T-helper 1 cell treated with Interleukin-12 subunit alpha and Interleukin-12 subunit beta and Interleukin-4 antibody, amounts not matched to agents 30 μg/mL and 1 μg/mL, for 36 hours (primary cell): ENCODE results near the gene RREB1.
A peak's percentile ranks its signal among the peaks of the same experiment; 100 is the strongest.
"Not testable (repeated sequence)": the region's sequence is repeated elsewhere in the genome, so short reads cannot be mapped to it uniquely, and the experiment has no call there.

ENCODE experiments used
- H3K27ac Mint-ChIP-seq: one replicate; pipeline ENCODE4 v1.8.0; 2021; ENCODE audit warnings: mild to moderate bottlenecking, mixed read lengths
- H3K27me3 Mint-ChIP-seq: one replicate; pipeline ENCODE4 v1.8.0; 2021; ENCODE audit warnings: low read depth, mixed read lengths
- H3K36me3 Mint-ChIP-seq: one replicate; pipeline ENCODE4 v1.8.0; 2021; ENCODE audit warnings: low read depth, mixed read lengths
- H3K4me1 Mint-ChIP-seq: one replicate; pipeline ENCODE4 v1.8.0; 2021; ENCODE audit warnings: low read depth, mixed read lengths
- H3K4me3 Mint-ChIP-seq: one replicate; pipeline ENCODE4 v1.8.0; 2021; ENCODE audit warnings: mild to moderate bottlenecking, moderate library complexity, mixed read lengths
- H3K9me3 Mint-ChIP-seq: one replicate; pipeline ENCODE4 v1.8.0; 2021; ENCODE audit warnings: mixed read lengths

RREB1 gene

DNA sequence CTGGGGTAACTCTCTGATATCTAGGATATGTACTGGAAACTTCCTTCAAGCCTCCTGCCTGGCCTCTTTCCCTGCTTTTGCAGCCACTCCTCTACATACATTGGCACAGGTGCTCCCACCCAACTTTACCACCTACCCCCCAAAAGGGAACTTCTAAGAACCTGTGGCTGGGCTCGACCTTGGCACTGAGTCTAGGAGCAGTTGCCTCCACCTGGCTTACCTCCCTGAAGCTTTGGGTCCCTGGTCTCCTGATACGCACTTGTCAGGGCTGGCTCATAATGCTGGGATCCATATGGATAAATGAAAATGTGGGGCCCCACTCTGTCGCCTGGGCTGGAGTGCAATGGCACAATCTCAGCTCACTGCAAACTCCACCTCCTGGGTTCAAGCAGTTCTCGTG is 149.0 kb downstream of the RREB1 start:
- no peaks in the 10 kb centered on the region for H3K9me3 Mint-ChIP-seq
- H3K4me3 Mint-ChIP-seq, result no peak overlapping the region
- no peak overlapping the region for H3K27ac Mint-ChIP-seq
- H3K4me1 Mint-ChIP-seq, result peaks cover 12% of the 10 kb centered on the region
- H3K36me3 Mint-ChIP-seq, result no peaks in the 10 kb centered on the region
- peaks cover 23% of the 10 kb centered on the region for H3K27me3 Mint-ChIP-seq

DNA sequence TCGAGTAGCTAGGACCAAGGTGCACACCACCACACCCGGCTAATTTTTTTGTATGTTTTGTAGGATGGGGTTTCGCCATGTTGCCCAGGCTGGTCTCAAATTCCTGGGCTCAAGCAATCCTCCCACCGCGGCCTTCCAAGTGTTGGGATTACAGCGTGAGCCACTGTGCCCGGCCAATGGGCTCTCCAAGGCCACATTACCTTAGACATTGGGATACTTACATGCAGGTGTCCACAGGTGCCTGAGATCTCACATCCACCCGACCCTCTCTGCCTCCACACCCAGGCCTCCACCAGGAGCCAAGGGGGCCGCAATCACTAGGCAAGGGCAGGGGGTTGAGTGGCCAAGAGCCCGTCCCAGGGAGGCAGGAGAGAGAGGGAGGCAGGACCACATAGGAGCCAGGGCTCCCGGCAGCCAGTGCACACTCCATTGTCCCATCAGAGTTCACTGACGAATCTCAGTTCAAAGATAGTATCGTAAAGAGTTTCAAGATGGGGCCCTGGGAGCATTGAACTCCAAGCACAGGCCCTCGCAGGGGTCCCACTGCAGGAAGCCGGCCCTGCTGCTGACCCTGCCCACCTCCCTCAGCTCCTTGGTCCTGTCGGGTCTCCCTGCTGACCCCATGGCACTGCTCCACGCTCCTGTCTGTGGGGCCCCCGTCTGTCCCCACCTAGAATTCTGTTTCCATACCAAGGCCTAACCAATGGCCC is 149.9 kb downstream of the RREB1 start:
- Mint-ChIP-seq H3K4me3 (no peak overlapping the region), H3K27me3 (peaks cover 27% of the 10 kb centered on the region), H3K36me3 (no peaks in the 10 kb centered on the region), H3K9me3 (no peaks in the 10 kb centered on the region), H3K27ac (no peak overlapping the region), H3K4me1 (peaks cover 16% of the 10 kb centered on the region)

DNA sequence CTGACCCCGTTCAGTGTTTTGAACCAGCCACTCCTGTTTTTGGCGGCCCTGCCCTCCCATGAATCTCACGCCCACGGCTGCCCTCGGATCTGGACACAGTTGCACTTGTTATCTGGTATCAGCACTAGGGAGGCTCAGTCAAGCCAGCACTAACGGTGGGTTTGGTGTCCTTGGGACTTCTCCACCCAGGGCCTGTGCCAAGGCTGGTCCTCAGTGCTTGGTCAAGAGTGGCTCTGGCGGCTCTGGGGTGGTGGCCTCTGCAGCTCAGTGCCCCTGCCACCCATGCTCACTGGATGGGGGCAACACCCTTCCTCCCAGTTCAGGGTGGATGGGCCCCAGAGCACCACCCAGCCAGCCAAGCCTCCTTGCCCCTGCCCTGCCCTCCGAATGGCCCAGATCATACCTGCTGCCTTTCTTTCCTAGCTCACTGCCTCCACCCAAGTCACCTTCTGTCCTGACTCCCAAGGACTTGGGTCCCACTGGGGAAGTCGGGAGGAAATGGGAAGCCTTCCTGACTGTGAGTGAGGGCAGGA is 150.5 kb downstream of the RREB1 start:
- Mint-ChIP-seq H3K27ac (no peak overlapping the region), H3K4me1 (peaks cover 16% of the 10 kb centered on the region), H3K4me3 (no peak overlapping the region), H3K36me3 (no peaks in the 10 kb centered on the region), H3K27me3 (peaks cover 27% of the 10 kb centered on the region), H3K9me3 (no peaks in the 10 kb centered on the region)

DNA sequence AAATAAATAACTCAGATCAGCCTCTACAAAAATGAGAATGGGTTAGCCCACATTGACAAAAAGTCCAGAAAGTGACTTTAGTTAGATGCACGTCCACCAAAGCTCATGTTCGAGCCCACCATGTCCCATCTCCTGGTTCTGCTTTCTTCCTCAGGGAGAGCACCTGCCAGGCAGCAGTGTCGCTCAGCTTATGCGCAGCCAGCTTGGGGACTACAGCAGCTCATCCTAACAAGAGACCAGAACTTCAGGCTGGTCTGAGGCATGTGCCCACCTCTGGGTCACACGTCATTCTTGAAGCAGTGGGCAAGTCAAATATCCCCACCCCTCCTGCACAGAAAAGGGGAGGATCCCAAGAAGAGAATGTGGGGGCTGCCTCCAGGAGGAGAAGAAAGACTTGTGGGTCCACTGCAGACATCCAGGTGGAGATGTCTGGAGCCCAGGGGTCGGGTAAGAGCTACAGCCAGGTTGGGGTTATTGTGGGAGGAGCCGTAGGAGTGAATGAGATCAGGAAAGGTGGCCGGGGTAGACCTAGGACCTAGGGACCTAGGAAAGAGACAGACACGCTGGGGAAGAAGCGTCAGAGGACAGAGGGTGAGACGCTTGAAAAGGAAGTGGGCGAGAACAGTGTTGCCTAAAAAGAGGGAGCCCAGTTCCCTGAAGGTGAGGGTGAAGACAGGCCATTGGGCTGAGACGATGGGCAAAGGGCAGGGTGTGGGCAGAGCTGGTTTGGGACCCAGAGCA is 152.7 kb downstream of the RREB1 start:
- Mint-ChIP-seq H3K27ac (no peak overlapping the region), H3K4me3 (peak overlapping the region; percentile 85), H3K4me1 (peaks cover 16% of the 10 kb centered on the region), H3K27me3 (peaks cover 27% of the 10 kb centered on the region), H3K36me3 (no peaks in the 10 kb centered on the region), H3K9me3 (no peaks in the 10 kb centered on the region)

DNA sequence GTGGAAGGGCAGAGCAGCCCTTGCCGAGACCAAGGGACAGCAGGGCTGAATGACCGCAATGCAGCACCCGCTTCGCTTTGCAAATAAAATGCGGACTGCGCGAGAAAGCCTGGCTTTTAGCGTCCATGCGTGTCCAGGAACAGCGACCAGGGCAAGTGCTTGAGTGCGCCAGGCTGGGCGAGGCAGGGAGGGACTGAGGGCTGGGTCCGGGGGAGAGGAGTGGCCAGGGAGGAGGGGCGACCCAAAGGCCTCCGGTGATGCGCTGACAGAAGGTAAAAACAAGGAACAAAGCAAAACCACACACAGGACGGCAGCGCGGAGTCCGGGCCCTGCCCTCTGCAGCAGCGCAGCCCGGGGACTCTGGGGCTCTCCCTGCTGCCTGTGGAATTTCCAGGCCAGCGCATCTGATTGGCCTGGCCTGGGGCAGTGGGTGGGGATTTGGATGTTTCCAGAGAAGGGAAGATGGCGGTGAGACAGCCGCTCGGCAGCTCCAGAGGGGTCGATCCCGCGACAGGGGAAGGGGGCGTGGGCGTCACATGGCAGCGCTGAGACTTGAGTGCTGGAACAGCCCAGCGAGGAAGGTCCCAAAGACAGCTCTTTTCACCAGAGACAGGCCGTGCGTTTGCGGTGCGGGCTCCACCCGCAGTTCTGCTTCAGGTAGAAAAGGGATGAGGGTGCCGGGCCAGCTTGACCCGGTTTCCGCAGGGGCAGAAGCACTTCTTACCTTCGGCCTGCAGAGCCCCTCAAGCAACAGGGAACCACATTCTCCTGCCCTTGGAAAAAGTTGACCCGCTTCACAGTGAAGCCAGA is 153.5 kb downstream of the RREB1 start:
- no peak overlapping the region for H3K27ac Mint-ChIP-seq
- peaks cover 3% of the 10 kb centered on the region for H3K9me3 Mint-ChIP-seq
- peaks cover 27% of the 10 kb centered on the region for H3K27me3 Mint-ChIP-seq
- peak overlapping the region; percentile 85 for H3K4me3 Mint-ChIP-seq
- no peaks in the 10 kb centered on the region for H3K36me3 Mint-ChIP-seq
- peaks cover 16% of the 10 kb centered on the region for H3K4me1 Mint-ChIP-seq

DNA sequence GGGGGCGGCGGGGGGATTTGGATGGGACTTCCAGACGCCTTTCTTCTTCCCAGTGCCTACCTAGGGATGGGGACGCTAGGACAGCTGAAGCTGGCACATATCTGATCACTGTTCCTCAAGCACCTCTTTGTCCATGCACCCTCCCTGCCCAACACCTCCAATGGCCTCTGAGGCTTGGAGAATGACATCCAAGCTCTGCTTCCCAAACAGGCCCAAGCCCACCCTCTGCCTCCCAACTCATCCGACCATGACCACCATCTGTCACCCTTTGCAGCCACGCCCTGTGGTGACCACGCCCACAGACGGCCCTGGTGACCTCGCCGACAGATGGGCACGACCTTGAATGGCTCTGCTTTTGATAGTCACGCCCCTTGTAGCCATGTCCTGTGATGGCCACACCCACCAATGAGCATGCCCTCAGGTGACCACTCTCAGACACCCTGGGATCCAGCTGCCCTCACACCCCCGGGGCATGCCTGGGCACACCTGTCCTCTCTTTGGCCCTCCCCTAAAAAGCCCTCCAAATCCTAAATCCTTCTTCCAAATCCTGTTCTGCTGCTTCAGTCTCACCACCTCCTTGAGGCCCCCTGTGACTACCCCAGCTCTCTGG is 154.2 kb downstream of the RREB1 start:
- Mint-ChIP-seq H3K9me3 (peaks cover 4% of the 10 kb centered on the region), H3K4me1 (peaks cover 16% of the 10 kb centered on the region), H3K4me3 (peak overlapping the region; percentile 85), H3K27ac (no peak overlapping the region), H3K36me3 (no peaks in the 10 kb centered on the region), H3K27me3 (peaks cover 27% of the 10 kb centered on the region)

DNA sequence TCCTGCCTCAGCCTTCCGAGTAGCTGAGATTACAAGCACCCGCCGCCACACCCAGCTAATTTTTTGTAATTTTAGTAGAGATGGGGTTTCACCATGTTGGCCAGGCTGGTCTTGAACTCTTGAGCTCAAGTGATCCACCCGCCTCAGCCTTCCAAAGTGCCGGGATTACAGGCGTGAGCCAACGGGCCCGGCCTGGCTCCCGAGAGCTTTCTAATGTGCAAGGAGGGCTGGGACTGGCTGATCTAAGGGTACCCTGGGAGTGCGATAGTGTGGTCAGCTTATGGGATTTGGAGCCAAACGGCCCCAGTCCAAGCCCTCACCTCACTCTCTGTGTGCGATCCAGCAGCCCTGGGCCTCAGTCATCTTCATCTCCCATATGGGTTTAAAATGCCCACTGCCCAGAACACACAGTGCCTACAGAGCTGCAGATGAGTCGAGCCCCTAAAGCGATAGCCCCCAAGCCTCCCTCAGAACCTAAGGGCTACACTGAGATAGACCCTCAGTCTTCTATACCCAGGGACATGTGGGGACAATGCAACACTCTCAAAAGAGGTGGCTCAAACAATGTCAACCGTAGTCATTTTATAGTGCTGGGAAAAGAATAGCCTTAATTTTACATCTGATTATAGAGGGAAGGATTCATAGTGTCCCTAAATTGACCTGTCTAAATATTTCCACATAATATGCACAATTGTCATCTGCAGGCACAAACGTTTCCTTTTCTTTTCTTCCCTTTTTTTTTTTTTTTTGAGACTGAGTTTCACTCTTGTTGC is 155.2 kb downstream of the RREB1 start:
- Mint-ChIP-seq H3K36me3 (no peaks in the 10 kb centered on the region), H3K9me3 (peaks cover 4% of the 10 kb centered on the region), H3K4me1 (peaks cover 16% of the 10 kb centered on the region), H3K27ac (no peak overlapping the region), H3K4me3 (no peak overlapping the region), H3K27me3 (peaks cover 27% of the 10 kb centered on the region)

DNA sequence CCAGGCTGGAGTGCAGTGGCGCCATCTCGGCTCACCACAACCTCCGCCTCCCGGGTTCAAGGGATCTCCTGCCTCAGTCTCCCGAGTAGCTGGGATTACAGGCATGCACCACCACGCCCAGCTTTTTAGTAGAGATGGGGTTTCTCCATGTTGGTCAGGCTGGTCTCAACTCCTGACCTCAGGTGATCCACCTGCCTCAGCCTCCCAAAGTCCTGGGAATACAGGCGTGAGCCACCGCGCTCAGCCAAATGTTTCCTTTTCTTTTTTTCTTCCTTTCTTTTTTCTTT is 155.7 kb downstream of the RREB1 start:
- Mint-ChIP-seq H3K4me1 (peaks cover 16% of the 10 kb centered on the region), H3K27me3 (peaks cover 27% of the 10 kb centered on the region)
- not testable (repeated sequence) for H3K36me3 Mint-ChIP-seq, H3K9me3 Mint-ChIP-seq, H3K27ac Mint-ChIP-seq, H3K4me3 Mint-ChIP-seq

DNA sequence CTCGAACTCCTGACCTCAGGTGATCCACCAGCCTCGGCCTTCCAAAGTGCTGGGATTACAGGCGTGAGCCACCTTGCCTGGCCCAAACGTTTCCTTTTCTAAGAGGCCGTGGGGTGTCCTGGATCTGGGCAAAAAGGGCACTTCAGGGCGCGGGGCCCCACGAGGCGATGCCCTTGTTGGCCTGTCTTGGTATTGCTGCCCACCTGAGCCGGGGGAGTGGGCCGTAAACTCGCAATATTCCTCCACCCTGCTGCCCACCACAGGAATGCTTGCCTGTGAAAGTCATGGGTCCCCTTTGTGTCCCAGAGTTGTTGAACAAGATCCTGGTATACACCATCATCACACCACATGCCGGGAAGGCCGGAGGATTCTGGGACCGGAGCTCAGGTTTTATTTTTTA is 156.3 kb downstream of the RREB1 start:
- H3K36me3 Mint-ChIP-seq, result no peaks in the 10 kb centered on the region

DNA sequence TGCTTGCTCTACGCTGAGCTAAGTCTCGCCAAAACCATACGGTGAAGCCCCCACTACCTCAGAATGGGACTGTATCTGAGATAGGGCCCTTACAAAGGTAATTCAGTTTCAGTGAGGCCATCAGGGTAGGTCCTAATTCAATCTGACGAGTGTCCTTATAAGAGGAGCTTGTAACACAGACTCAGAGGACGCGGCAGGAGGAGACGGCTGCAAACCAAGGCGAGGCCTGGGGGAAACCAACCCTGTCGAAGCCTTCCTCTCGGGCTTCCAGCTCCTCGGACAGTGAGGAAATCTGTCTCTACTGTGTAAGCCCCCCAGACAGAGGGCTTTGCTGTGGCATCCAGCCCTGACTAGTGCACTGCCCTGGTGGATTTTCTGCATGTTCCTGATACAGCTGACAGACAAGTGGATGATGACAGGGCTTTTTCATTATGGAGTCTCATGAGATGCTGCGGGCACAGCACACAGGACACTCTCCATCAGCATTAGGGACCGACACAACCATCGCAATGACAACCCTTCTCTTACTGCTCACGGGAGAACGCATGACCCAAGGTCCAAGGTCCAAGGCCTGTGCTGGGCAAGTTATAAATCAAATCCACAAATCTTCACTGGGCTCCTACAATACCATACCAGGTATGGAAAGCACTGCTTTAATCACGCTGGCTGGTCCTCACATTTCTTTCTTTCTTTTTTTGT is 157.1 kb downstream of the RREB1 start:
- peaks cover 4% of the 10 kb centered on the region for H3K9me3 Mint-ChIP-seq
- H3K27ac Mint-ChIP-seq, result no peak overlapping the region
- H3K27me3 Mint-ChIP-seq, result peaks cover 18% of the 10 kb centered on the region
- no peak overlapping the region for H3K4me3 Mint-ChIP-seq
- no peaks in the 10 kb centered on the region for H3K36me3 Mint-ChIP-seq
- H3K4me1 Mint-ChIP-seq, result peaks cover 16% of the 10 kb centered on the region

More for the DNA sequence above, 156.3 kb downstream of the RREB1 start:
- no peak overlapping the region for H3K4me3 Mint-ChIP-seq
- peaks cover 26% of the 10 kb centered on the region for H3K27me3 Mint-ChIP-seq
- H3K27ac Mint-ChIP-seq, result no peak overlapping the region
- peaks cover 4% of the 10 kb centered on the region for H3K9me3 Mint-ChIP-seq
- H3K4me1 Mint-ChIP-seq, result peaks cover 16% of the 10 kb centered on the region

DNA sequence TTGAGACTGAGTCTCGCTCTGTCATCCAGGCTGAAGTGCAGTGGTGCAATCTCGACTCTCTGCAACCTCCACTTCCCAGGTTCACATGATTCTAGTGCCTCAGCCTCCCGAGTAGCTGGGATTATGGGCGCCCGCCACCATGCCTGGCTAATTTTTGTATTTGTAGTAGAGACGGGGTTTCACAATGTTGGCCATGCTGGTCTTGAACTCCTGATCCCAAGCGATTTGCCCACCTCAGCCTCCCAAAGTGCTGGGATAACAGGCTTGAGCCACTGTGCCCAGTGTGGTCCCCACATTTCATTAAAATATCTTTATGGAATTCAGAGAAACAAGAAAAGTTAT is 157.6 kb downstream of the RREB1 start:
- H3K4me1 Mint-ChIP-seq, result peaks cover 14% of the 10 kb centered on the region
- H3K9me3 Mint-ChIP-seq, H3K27ac Mint-ChIP-seq, H3K4me3 Mint-ChIP-seq, H3K36me3 Mint-ChIP-seq: not testable (repeated sequence)
- peaks cover 15% of the 10 kb centered on the region for H3K27me3 Mint-ChIP-seq

DNA sequence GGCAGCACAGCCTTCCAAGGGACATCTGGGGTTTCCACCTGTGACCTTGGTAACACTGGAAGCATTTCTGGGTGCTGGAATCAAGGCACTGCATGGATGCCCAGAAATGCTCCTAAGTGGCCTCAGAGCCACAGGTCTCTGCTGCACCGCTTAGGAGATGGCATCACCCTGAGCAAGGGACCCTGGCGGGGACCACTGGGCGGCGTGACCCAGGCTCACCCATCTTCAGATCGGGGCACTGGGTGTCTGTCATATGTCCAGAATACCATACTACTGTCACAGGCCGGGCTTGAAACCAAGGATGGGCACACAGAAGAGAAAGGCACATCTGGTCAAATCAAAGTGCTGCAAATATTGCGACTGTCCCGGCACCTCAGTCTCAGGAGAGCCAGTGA is 159.3 kb downstream of the RREB1 start:
- H3K4me3 Mint-ChIP-seq, result no peak overlapping the region

DNA sequence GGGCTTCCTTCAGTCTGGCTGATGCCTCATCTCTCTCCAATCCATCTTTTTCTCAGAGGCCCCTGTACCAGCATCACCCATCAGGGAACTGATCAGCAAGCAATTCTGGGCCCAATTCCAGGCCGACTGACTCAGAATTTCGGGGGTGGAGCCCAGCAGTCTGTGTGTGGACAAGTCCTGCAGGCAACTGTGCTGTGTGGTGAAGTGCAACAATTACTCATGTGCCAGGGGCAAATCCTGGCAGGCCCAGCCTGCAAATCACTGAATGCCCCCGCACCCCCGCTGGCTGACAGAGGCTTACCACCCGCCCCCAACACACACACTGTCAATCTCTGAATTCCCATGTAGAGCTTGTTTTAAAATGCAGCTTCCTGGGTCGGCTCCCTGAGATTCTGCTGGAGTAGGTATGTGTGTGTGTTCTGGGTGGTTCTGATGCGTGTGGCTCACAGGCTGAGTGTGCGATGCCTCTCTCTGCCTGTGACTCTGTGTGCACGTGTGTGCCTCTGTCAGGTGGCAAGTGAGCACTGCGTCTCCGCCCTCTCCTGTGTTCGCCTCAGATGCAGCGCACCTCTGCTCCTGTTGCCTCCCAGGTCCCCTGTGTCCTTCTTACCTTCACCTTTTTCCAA is 159.8 kb downstream of the RREB1 start:
- no peak overlapping the region for H3K4me3 Mint-ChIP-seq
- H3K27ac Mint-ChIP-seq, result no peak overlapping the region
- no peaks in the 10 kb centered on the region for H3K4me1 Mint-ChIP-seq
- no peaks in the 10 kb centered on the region for H3K36me3 Mint-ChIP-seq
- peaks cover 4% of the 10 kb centered on the region for H3K9me3 Mint-ChIP-seq
- no peaks in the 10 kb centered on the region for H3K27me3 Mint-ChIP-seq

More for the DNA sequence above, 159.3 kb downstream of the RREB1 start:
- H3K9me3 Mint-ChIP-seq, result peaks cover 4% of the 10 kb centered on the region
- H3K27ac Mint-ChIP-seq, result no peak overlapping the region
- H3K4me1 Mint-ChIP-seq, result peaks cover 2% of the 10 kb centered on the region
- peaks cover 4% of the 10 kb centered on the region for H3K27me3 Mint-ChIP-seq
- H3K36me3 Mint-ChIP-seq, result no peaks in the 10 kb centered on the region
